ENCODE measurements around the gene CFTR. TPM values are rescaled to one million over a fixed set of nuclear protein-coding genes. Genes with fewer than 3 reads are reported as not detected.
A peak's percentile ranks its signal among the peaks of the same experiment; 100 is the strongest.

The CFTR gene
- total RNA-seq, 1 experiment from 2014 or later: 130 TPM

- Mint-ChIP-seq H3K9me3 (ENCODE audit: unreplicated experiment) (no peaks in the 10 kb centered on the region), H3K36me3 (ENCODE audit: insufficient read depth, unreplicated experiment) (peaks cover 66% of the 10 kb centered on the region), H3K4me1 (ENCODE audit: low read depth, unreplicated experiment) (no peaks in the 10 kb centered on the region), H3K4me3 (ENCODE audit: unreplicated experiment) (no peak overlapping the region), H3K27me3 (ENCODE audit: insufficient read depth, unreplicated experiment) (no peaks in the 10 kb centered on the region), H3K27ac (ENCODE audit: unreplicated experiment) (peak overlapping the region; percentile 36)
- intact Hi-C loops (cut with micrococcal nuclease; ENCODE audit: unreplicated experiment): no loop called here
- Histone ChIP-seq H3K4me1 (0 out of 2 replicates have a peak, but pooled peaks cover under 1% of the 10 kb centered on the region), H3K27me3 (replicated peaks; ENCODE audit: control insufficient read depth, insufficient read depth, low read length) (no peaks in the 10 kb centered on the region), H3K36me3 (ENCODE audit: control insufficient read depth, insufficient read depth, low read length) (peaks cover 1% of the 10 kb centered on the region; the same call in 1 of the 2 replicates), H3K9me3 (no peaks in the 10 kb centered on the region), H3K4me3 (ENCODE audit: low read depth, low read length) (no peak overlapping the region)
- TF ChIP-seq CTCF (IDR thresholded peaks at IDR 0.05; ENCODE audit: insufficient read depth in 1 of 2, low read depth in 1 of 2, low read length in 1 of 2, severe bottlenecking in 1 of 2, unreplicated experiment in 1 of 2): no peak
- ChIA-PET CTCF (no interaction called here), POLR2A (no interaction called here)
- no peak for DNase-seq
- BruUV-seq (replicated peaks): no TSS peak
Observed at GRCh38 chr7:117548035-117548434, 68.2 kb downstream of the CFTR start.

- H3K9me3 Mint-ChIP-seq (ENCODE audit: unreplicated experiment): no peaks in the 10 kb centered on the region
- no peak for DNase-seq
- no peak overlapping the region for H3K4me3 ChIP-seq (ENCODE audit: low read depth, low read length)
- no peak overlapping the region for H3K27ac Mint-ChIP-seq (ENCODE audit: unreplicated experiment)
- no peaks in the 10 kb centered on the region for H3K27me3 Mint-ChIP-seq (ENCODE audit: insufficient read depth, unreplicated experiment)
- ChIA-PET CTCF (no interaction called here), POLR2A (interaction anchor here (0.6 kb wide), 1 partner anchor 423 kb away, joined by 3 read pairs; no protein-coding TSS in a partner anchor)
- intact Hi-C loops (cut with micrococcal nuclease; ENCODE audit: unreplicated experiment): no loop called here
- no peaks in the 10 kb centered on the region for H3K27me3 ChIP-seq (replicated peaks; ENCODE audit: control insufficient read depth, insufficient read depth, low read length)
- BruUV-seq (replicated peaks): no TSS peak
- peaks cover 40% of the 10 kb centered on the region for H3K36me3 Mint-ChIP-seq (ENCODE audit: insufficient read depth, unreplicated experiment)
- H3K4me3 Mint-ChIP-seq (ENCODE audit: unreplicated experiment): no peak overlapping the region
- H3K4me1 Mint-ChIP-seq (ENCODE audit: low read depth, unreplicated experiment): no peaks in the 10 kb centered on the region
- H3K4me1 ChIP-seq: 0 out of 2 replicates have a peak, but pooled peaks cover 4% of the 10 kb centered on the region
- TF ChIP-seq CTCF (IDR thresholded peaks at IDR 0.05; ENCODE audit: insufficient read depth in 1 of 2, low read depth in 1 of 2, low read length in 1 of 2, severe bottlenecking in 1 of 2, unreplicated experiment in 1 of 2): no peak
- H3K36me3 ChIP-seq (ENCODE audit: control insufficient read depth, insufficient read depth, low read length): peaks cover 3% of the 10 kb centered on the region; the same call in 1 of the 2 replicates
- no peaks in the 10 kb centered on the region for H3K9me3 ChIP-seq
Observed at GRCh38 chr7:117550625-117551024, 70.8 kb downstream of the CFTR start.

DNA sequence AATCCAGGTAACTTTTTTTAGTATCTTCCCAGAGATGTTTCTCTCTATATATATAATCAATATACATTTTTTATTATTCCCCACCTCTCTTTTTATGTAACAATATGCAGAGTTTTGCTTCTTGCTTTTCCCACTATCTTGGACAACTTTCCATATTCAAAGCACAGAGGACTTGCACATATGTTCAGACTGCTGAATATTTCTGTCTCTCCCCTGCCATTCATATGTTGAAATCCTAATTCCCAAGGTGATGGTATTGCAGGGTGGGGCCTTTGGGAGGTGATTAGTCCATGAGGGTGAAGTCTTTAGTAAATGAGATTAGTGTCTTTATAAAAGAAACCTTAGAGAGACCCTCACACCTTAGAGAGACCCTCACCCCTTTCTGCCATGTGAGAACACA lies 72.8 kb downstream of the CFTR start:
- H3K4me1 ChIP-seq: 0 out of 2 replicates have a peak, but pooled peaks cover 4% of the 10 kb centered on the region
- Mint-ChIP-seq H3K36me3 (ENCODE audit: insufficient read depth, unreplicated experiment) (peaks cover 41% of the 10 kb centered on the region), H3K4me1 (ENCODE audit: low read depth, unreplicated experiment) (no peaks in the 10 kb centered on the region), H3K4me3 (ENCODE audit: unreplicated experiment) (no peak overlapping the region), H3K27ac (ENCODE audit: unreplicated experiment) (no peak overlapping the region), H3K27me3 (ENCODE audit: insufficient read depth, unreplicated experiment) (no peaks in the 10 kb centered on the region), H3K9me3 (ENCODE audit: unreplicated experiment) (no peaks in the 10 kb centered on the region)
- ChIA-PET CTCF (no interaction called here), POLR2A (no interaction called here)
- peaks cover 3% of the 10 kb centered on the region; the same call in 1 of the 2 replicates for H3K36me3 ChIP-seq (ENCODE audit: control insufficient read depth, insufficient read depth, low read length)
- no peaks in the 10 kb centered on the region for H3K27me3 ChIP-seq (replicated peaks; ENCODE audit: control insufficient read depth, insufficient read depth, low read length)
- no TSS peak for BruUV-seq (replicated peaks)
- DNase-seq: no peak
- no peak for TF ChIP-seq CTCF (IDR thresholded peaks at IDR 0.05; ENCODE audit: insufficient read depth in 1 of 2, low read depth in 1 of 2, low read length in 1 of 2, severe bottlenecking in 1 of 2, unreplicated experiment in 1 of 2)
- H3K9me3 ChIP-seq: no peaks in the 10 kb centered on the region
- intact Hi-C loops (cut with micrococcal nuclease; ENCODE audit: unreplicated experiment): no loop called here
- no peak overlapping the region for H3K4me3 ChIP-seq (ENCODE audit: low read depth, low read length)
